RWPE2 (cell line): ENCODE data around the gene NCDN.

ENCODE experiments used
- ATAC-seq: fragments of 200-7000 bp; cut with Tn5 transposase; 3 replicates; pipeline ENCODE4 v1.9.1; 2021; ENCODE audit warnings: low read depth
- DNase-seq: peaks from one replicate; pipeline ENCODE4 v3.0.0-alpha.2; 2020; ENCODE audit warnings: low spot score
- H3K27ac ChIP-seq: fragments of 450-650 bp; 2 replicates; pipeline ENCODE4 v1.5.1; 2017; ENCODE audit warnings: mild to moderate bottlenecking; ENCODE audit not compliant: poor library complexity, severe bottlenecking
- H3K27me3 ChIP-seq: fragments of 250-450 bp; sonication (Bioruptor Pico); 2 replicates; pipeline ENCODE4 v1.5.1; 2021; ENCODE audit warnings: mild to moderate bottlenecking, moderate library complexity; ENCODE audit not compliant: insufficient read depth, poor library complexity, severe bottlenecking
- H3K36me3 ChIP-seq: fragments of 250-450 bp; sonication (Bioruptor Pico); 2 replicates; pipeline ENCODE4 v1.5.1; 2020; ENCODE audit warnings: low read depth, mild to moderate bottlenecking, moderate library complexity
- H3K4me1 ChIP-seq: fragments of 250-450 bp; sonication (Bioruptor Pico); 2 replicates; pipeline ENCODE4 v1.5.1; 2021; ENCODE audit warnings: mild to moderate bottlenecking, moderate library complexity; ENCODE audit not compliant: insufficient read depth, poor library complexity, severe bottlenecking
- H3K4me3 ChIP-seq: fragments of 250-450 bp; sonication (Bioruptor Pico); 2 replicates; pipeline ENCODE4 v1.5.1; 2021; ENCODE audit warnings: mild to moderate bottlenecking, moderate library complexity; ENCODE audit not compliant: severe bottlenecking
- H3K9me3 ChIP-seq: fragments of 250-450 bp; sonication (Bioruptor Pico); 2 replicates; pipeline ENCODE4 v1.5.1; 2021; ENCODE audit warnings: mild to moderate bottlenecking, moderate library complexity; ENCODE audit not compliant: severe bottlenecking
- CTCF ChIP-seq: fragments of 450-650 bp; IDR thresholded peaks from one replicate; pipeline ENCODE4 v1.5.1; 2017; ENCODE audit warnings: mild to moderate bottlenecking, moderate library complexity; ENCODE audit not compliant: poor library complexity, severe bottlenecking

Gene NCDN

GRCh38 chr1:35561297-35561971, 3.8 kb downstream of the NCDN start:
- no peak for ATAC-seq

GRCh38 chr1:35561972-35562680, 4.5 kb downstream of the NCDN start:
- H3K9me3 ChIP-seq: no peaks in the 10 kb centered on the region
- peaks cover 17% of the 10 kb centered on the region; the same call in 1 of the 2 replicates for H3K36me3 ChIP-seq
- ATAC-seq: no peak
- H3K4me1 ChIP-seq: no peaks in the 10 kb centered on the region
- no peak overlapping the region for H3K27ac ChIP-seq
- DNase-seq: no peak
- no peaks in the 10 kb centered on the region for H3K27me3 ChIP-seq
- no peak overlapping the region for H3K4me3 ChIP-seq
- no peak for TF ChIP-seq CTCF

More at GRCh38 chr1:35561297-35561971, 3.8 kb downstream of the NCDN start:
- Histone ChIP-seq H3K36me3 (peaks cover 17% of the 10 kb centered on the region; the same call in 1 of the 2 replicates), H3K9me3 (no peaks in the 10 kb centered on the region), H3K27me3 (no peaks in the 10 kb centered on the region), H3K4me3 (no peak overlapping the region), H3K4me1 (no peaks in the 10 kb centered on the region), H3K27ac (no peak overlapping the region)
- no peak for DNase-seq
- no peak for TF ChIP-seq CTCF

GRCh38 chr1:35563166-35563565, 5.6 kb downstream of the NCDN start:
- ATAC-seq: no peak
- Histone ChIP-seq H3K4me1 (no peaks in the 10 kb centered on the region), H3K27ac (no peak overlapping the region), H3K27me3 (no peaks in the 10 kb centered on the region), H3K36me3 (peaks cover 17% of the 10 kb centered on the region; the same call in 1 of the 2 replicates), H3K4me3 (no peak overlapping the region), H3K9me3 (no peaks in the 10 kb centered on the region)
- no peak for DNase-seq
- no peak for TF ChIP-seq CTCF

- H3K4me1 ChIP-seq: no peaks in the 10 kb centered on the region
- H3K27ac ChIP-seq: no peak overlapping the region
- peaks cover 17% of the 10 kb centered on the region; the same call in 1 of the 2 replicates for H3K36me3 ChIP-seq
- ATAC-seq (peak; percentile 60), DNase-seq (no peak)
- no peak overlapping the region for H3K4me3 ChIP-seq
- H3K9me3 ChIP-seq: no peaks in the 10 kb centered on the region
- peak; percentile 84 for TF ChIP-seq CTCF
- H3K27me3 ChIP-seq: no peaks in the 10 kb centered on the region
These were observed 6.7 kb downstream of the NCDN start for GRCh38 chr1:35564037-35564883.
